HepG2 (cell line): Measurements from ENCODE around the gene ZNF628. TPM values are rescaled to one million over a fixed set of nuclear protein-coding genes. Genes with fewer than 3 reads are reported as not detected.

ENCODE experiments used
- ATAC-seq: fragments of 200-7000 bp; cut with Tn5 transposase; 3 replicates; pipeline ENCODE4 v1.9.1; 2020; ENCODE audit warnings: mild to moderate bottlenecking, moderate library complexity
- Bru-seq: library from RNA; stranded (reverse); fragments of 400-500 nt; gene quantifications from one replicate; lab custom pipeline; 2021; lab: Mats Ljungman, UMichigan
- BruChase-seq, 2 experiments: library from RNA; stranded (reverse); fragments of 400-500 nt; gene quantifications; one replicate each; lab custom pipeline; 2021; lab: Mats Ljungman, UMichigan
- BruUV-seq: library from RNA; stranded (reverse); fragments of 400-500 nt; replicated peaks from 2 replicates; lab custom pipeline; 2021; lab: Mats Ljungman, UMichigan
- CTCF ChIA-PET: fragments of 300-600 bp; formaldehyde crosslinking; extraction: SDS; loops from one replicate; lab custom pipeline; 2021; ENCODE audit warnings: low total read pairs, inconsistent platforms, low intra/inter-chr PET ratio; lab: Yijun Ruan, JAX
- POLR2A ChIA-PET: fragments of 350-600 bp; sonication (Branson Sonifier 250); formaldehyde crosslinking; loops from one replicate; lab custom pipeline; 2020; ENCODE audit warnings: antibody characterized with exemption, inconsistent platforms; lab: Yijun Ruan, JAX
- DNase-seq: peaks from one replicate; pipeline ENCODE4 v3.0.0-alpha.2; 2015; ENCODE audit warnings: low spot score
- FAIRE-seq: peaks from 3 replicates; lab custom pipeline; 2011; peaks lifted over from hg19 to GRCh38; lab: Jason Lieb, UNC
- H2AFZ ChIP-seq: one replicate; pipeline ENCODE4 v1.6.1; 2011; ENCODE audit warnings: low read length, inconsistent platforms
- H3K27ac ChIP-seq: fragments of 300-600 bp; 3 replicates; pipeline ENCODE4 v1.8.0; 2011; ENCODE audit warnings: mixed run types, mild to moderate bottlenecking, mixed read lengths, low read length, inconsistent platforms; ENCODE audit not compliant: insufficient read depth; ENCODE audit errors: extremely low read length
- H3K27me3 ChIP-seq, 2 experiments: fragments of 200-600 bp in 1 of 2; 2 replicates in 1 of 2; 3 replicates in 1 of 2; pipeline versions ENCODE4 v1.6.0 to v1.8.0; 2011; ENCODE audit warnings: low read length in 2 of 2, mild to moderate bottlenecking in 2 of 2, moderate library complexity in 2 of 2, inconsistent platforms in 1 of 2; ENCODE audit not compliant: insufficient read depth in 2 of 2, control insufficient read depth in 1 of 2
- H3K36me3 ChIP-seq, 2 experiments: fragments of 200-600 bp in 1 of 2; replicated peaks in 1 of 2; 2 replicates in 1 of 2; 3 replicates in 1 of 2; pipeline versions ENCODE4 v1.5.1 to v1.8.0; 2011; ENCODE audit warnings: low read length in 2 of 2, inconsistent platforms in 1 of 2; ENCODE audit not compliant: insufficient read depth in 2 of 2, control insufficient read depth in 1 of 2
- H3K4me1 ChIP-seq: 2 replicates; pipeline ENCODE4 v1.5.1; 2012; ENCODE audit warnings: low read length, inconsistent platforms; ENCODE audit not compliant: insufficient read depth
- H3K4me2 ChIP-seq: 2 replicates; pipeline ENCODE4 v1.6.0; 2011; ENCODE audit warnings: low read depth, low read length, inconsistent platforms
- H3K4me3 ChIP-seq, 3 experiments: fragments of 200-600 bp in 1 of 3; sonication (generic), shearing (Covaris generic) in 1 of 3; replicated peaks in 1 of 3; 2 replicates each; pipeline ENCODE4 v1.5.1; 2011 to 2016; ENCODE audit warnings: low read length in 3 of 3, inconsistent platforms in 2 of 3, low read depth in 2 of 3, mild to moderate bottlenecking in 2 of 3, control low read depth in 1 of 3, mixed read lengths in 1 of 3; ENCODE audit not compliant: insufficient read depth in 1 of 3
- H3K79me2 ChIP-seq: one replicate; pipeline ENCODE4 v1.6.1; 2011; ENCODE audit warnings: low read length, inconsistent platforms; ENCODE audit not compliant: insufficient read depth
- H3K9ac ChIP-seq: 2 replicates; pipeline ENCODE4 v1.6.0; 2011; ENCODE audit warnings: mild to moderate bottlenecking, low read depth, low read length, inconsistent platforms; ENCODE audit not compliant: insufficient read depth
- H3K9me3 ChIP-seq: 2 replicates; pipeline ENCODE4 v1.5.1; 2012; ENCODE audit warnings: mild to moderate bottlenecking, low read length
- H4K20me1 ChIP-seq: 2 replicates; pipeline ENCODE4 v1.6.0; 2011; ENCODE audit warnings: inconsistent platforms, mild to moderate bottlenecking, low read length, moderate library complexity; ENCODE audit not compliant: insufficient read depth
- SCMH1 ChIP-seq: sonication (generic); formaldehyde crosslinking; IDR thresholded peaks from 2 replicates; pipeline ENCODE4 v1.9.0; 2021; ENCODE audit warnings: missing genetic modification reagents, mild to moderate bottlenecking, borderline replicate concordance
- SMARCE1 ChIP-seq: fragments of 450-650 bp; IDR thresholded peaks from 2 replicates; pipeline ENCODE4 v1.6.1; 2017; ENCODE audit warnings: borderline replicate concordance
- ZNF101 ChIP-seq: sonication (generic); formaldehyde crosslinking; IDR thresholded peaks from 2 replicates; pipeline ENCODE4 v1.4.0; 2020; ENCODE audit warnings: mild to moderate bottlenecking, low read depth, missing genetic modification reagents, borderline replicate concordance
- ZNF121 ChIP-seq: sonication (generic); formaldehyde crosslinking; IDR thresholded peaks from 2 replicates; pipeline ENCODE4 v1.5.0; 2020; ENCODE audit warnings: mild to moderate bottlenecking, missing genetic modification reagents
- WGBS: methylation state at CpG from one replicate; pipeline ENCODE4 v1.1.6; 2017; ENCODE audit warnings: low lambda C conversion rate; 5-methylcytosine and 5-hydroxymethylcytosine counted together
- in situ Hi-C: cut with HindIII; loops from 2 replicates; pipeline ENCODE4 v1.10.0; 2017; ENCODE audit warnings: low pct_unique_long_range_greater_than_20kb; ENCODE audit not compliant: extremely low pct_ligation_motif_present
- intact Hi-C: fragments of 100-400 bp; cut with micrococcal nuclease; formaldehyde crosslinking; loops from one replicate; pipeline ENCODE4 v1.10.0; 2022; ENCODE audit not compliant: unreplicated experiment
- long read RNA-seq, 2 experiments: library from RNA in 1 of 2; library from polyadenylated mRNA in 1 of 2; stranded (forward) in 1 of 2; unstranded in 1 of 2; transcript quantifications; one replicate each; pipeline ENCODE4 v2.0.0, GENCODE V29; 2019 to 2022
- polyA minus RNA-seq, 3 experiments: library from RNA; depleted of rRNA, polyadenylated mRNA; stranded (reverse); fragments of >200 nt; gene quantifications; 2 replicates each; pipeline ENCODE4 v1.2.3, GENCODE V29; 2011; ENCODE audit warnings: low replicate concordance in 1 of 3
- polyA plus RNA-seq, 8 experiments: library from polyadenylated mRNA; depleted of rRNA in 3 of 8; stranded (reverse) in 7 of 8; unstranded in 1 of 8; fragments of >200 nt; fragmentation: Illumina TruSeq in 4 of 8; extraction: Trizol in 4 of 8; gene quantifications; 2 replicates each; pipeline versions ENCODE4 v1.2.1 to v1.2.3, GENCODE V29; 2011 to 2016; ENCODE audit warnings: low read depth in 4 of 8, missing spikeins in 1 of 8, mixed read lengths in 1 of 8; ENCODE audit not compliant: insufficient read depth in 1 of 8
- total RNA-seq, 5 experiments: library from RNA; depleted of rRNA; stranded (reverse); fragments of >200 nt; fragmentation: Illumina TruSeq; extraction: Trizol; gene quantifications; 2 replicates each; pipeline ENCODE4 v1.2.3, GENCODE V29; 2016; ENCODE audit warnings: low read depth in 1 of 5
- TF ChIP-seq, protein P1 (sequence below): sonication (generic); formaldehyde crosslinking; IDR thresholded peaks from 2 replicates; pipeline ENCODE4 v1.4.0; 2020; ENCODE audit warnings: missing genetic modification reagents
- TF ChIP-seq, protein P2 (sequence below): sonication (generic); formaldehyde crosslinking; IDR thresholded peaks from 2 replicates; pipeline ENCODE4 v1.4.0; 2020; ENCODE audit warnings: low read depth, mild to moderate bottlenecking, missing genetic modification reagents
- TF ChIP-seq, protein P3 (sequence below): sonication (generic); formaldehyde crosslinking; IDR thresholded peaks from 2 replicates; pipeline ENCODE4 v1.4.0; 2020; ENCODE audit warnings: missing genetic modification reagents, borderline replicate concordance
- TF ChIP-seq, protein P4 (sequence below): fragments of 450-650 bp; IDR thresholded peaks from 2 replicates; pipeline ENCODE4 v1.6.1; 2017

Gene ZNF628
- 1.00 and 1.2 TPM in 2 replicates for total RNA-seq (2016; rRNA removed; fragmentation: Illumina TruSeq; extraction: Trizol)
- total RNA-seq (2016; cell fraction: cytosol; rRNA removed; fragmentation: Illumina TruSeq; extraction: Trizol; ENCODE audit: low read depth) = 0.53 and 0.91 TPM in 2 replicates
- total RNA-seq (2016; cell fraction: insoluble cytoplasmic fraction; rRNA removed; fragmentation: Illumina TruSeq; extraction: Trizol) = 0.98 and 1.1 TPM in 2 replicates
- total RNA-seq (2016; cell fraction: membrane; rRNA removed; fragmentation: Illumina TruSeq; extraction: Trizol) = 1.9 and 2.5 TPM in 2 replicates
- total RNA-seq (2016; cell fraction: nucleus; rRNA removed; fragmentation: Illumina TruSeq; extraction: Trizol) = 1.2 TPM in 2 replicates
- 0.48 and 0.54 TPM in 2 replicates for polyA plus RNA-seq (2011; rRNA removed)
- polyA plus RNA-seq (2011; cell fraction: cytosol; rRNA removed) = 0.19 and 0.56 TPM in 2 replicates
- polyA plus RNA-seq (2011; cell fraction: nucleus; rRNA removed) = 2.8 and 4.7 TPM in 2 replicates
- polyA plus RNA-seq (2012) = 1.7 and 1.9 TPM in 2 replicates
- polyA plus RNA-seq (2016; cell fraction: cytosol; fragmentation: Illumina TruSeq; extraction: Trizol; ENCODE audit: low read depth) = 0.40 and 0.47 TPM in 2 replicates
- 1.4 and 2.1 TPM in 2 replicates for polyA plus RNA-seq (2016; cell fraction: insoluble cytoplasmic fraction; fragmentation: Illumina TruSeq; extraction: Trizol; ENCODE audit: low read depth)
- polyA plus RNA-seq (2016; cell fraction: membrane; fragmentation: Illumina TruSeq; extraction: Trizol; ENCODE audit: low read depth) = 1.1 and 2.4 TPM in 2 replicates
- polyA plus RNA-seq (2016; cell fraction: nucleus; fragmentation: Illumina TruSeq; extraction: Trizol; ENCODE audit: insufficient read depth, low read depth) = 2.5 and 2.7 TPM in 2 replicates
- 0.75 and 2.3 TPM in 2 replicates for polyA minus RNA-seq (2011; rRNA and poly(A)+ RNA removed; ENCODE audit: low replicate concordance)
- 1.9 and 2.1 TPM in 2 replicates for polyA minus RNA-seq (2011; cell fraction: cytosol; rRNA and poly(A)+ RNA removed)
- polyA minus RNA-seq (2011; cell fraction: nucleus; rRNA and poly(A)+ RNA removed) = 0.62 and 1.8 TPM in 2 replicates
- Bru-seq, nascent RNA = percentile 50 among the genes with signal in this experiment
- percentile 64 among the genes with signal in this experiment for BruChase-seq, experiment 1, labeled RNA remaining after a 6-hour chase
- BruChase-seq, experiment 2, labeled RNA remaining after a 2-hour chase = percentile 62 among the genes with signal in this experiment
- long read RNA-seq, experiment 1 = 0 reads
- long read RNA-seq, experiment 2, transcript ZNF628-201 (1 exons, 3,177 nt) = major isoform, 41 of 60 reads
- long read RNA-seq, experiment 2, transcript ZNF628-202 (2 exons, 472 nt) = minor isoform, 16 of 60 reads
- long read RNA-seq, experiment 2, partial matches to known transcripts = 0 of 60 reads
- long read RNA-seq, experiment 2, other reads (novel, unspliced or antisense) = 3 of 60 reads

DNA sequence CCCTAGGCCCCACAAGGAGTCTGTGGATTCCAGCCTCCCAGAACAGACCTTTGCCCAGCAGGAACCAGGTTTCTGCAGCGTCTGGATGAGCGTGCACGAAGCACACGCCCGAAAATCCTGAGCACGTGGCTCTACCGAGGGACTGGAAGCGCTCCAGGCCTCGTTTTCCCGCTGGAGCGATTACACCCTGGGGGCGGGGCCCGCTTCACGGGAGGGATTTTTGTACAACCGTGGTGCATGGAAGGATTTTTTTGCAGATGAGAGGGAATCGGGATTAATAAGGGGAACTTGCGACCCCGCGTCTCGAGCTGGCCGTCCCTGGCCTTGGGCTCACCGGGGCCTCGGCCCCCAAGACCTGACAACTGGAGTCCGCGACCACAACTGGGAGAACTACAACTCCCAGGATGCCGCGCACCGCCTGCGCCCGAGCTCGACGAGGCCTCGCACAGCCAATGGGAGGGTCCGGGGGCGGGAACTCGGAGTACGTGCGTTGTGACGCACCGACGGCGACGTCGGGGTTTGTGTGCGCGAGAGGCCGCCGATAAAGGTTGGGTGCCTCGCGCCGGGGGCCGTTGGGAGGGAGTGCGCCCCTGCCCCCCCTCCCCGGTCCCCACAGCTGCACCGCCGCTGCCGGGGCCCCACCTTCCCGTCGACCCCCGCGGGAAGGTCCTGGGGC, at the start of gene ZNF628:
Gene ZNF628, plus strand, starts transcription at position 518 of the 676 bp plus-strand sequence. CDS start 3,294 bp downstream, outside the sequence.
- intact Hi-C loops = no loop called here
- peak; percentile 28 for FAIRE-seq
- TF ChIP-seq, protein P1, sequence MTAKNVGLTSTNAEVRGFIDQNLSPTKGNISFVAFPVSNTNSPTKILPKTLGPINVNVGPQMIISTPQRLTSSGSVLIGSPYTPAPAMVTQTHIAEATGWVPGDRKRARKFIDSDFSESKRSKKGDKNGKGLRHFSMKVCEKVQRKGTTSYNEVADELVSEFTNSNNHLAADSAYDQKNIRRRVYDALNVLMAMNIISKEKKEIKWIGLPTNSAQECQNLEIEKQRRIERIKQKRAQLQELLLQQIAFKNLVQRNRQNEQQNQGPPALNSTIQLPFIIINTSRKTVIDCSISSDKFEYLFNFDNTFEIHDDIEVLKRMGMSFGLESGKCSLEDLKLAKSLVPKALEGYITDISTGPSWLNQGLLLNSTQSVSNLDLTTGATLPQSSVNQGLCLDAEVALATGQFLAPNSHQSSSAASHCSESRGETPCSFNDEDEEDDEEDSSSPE (CRISPR knock-in tag) = peak; percentile 94
- TF ChIP-seq ZNF101 (CRISPR knock-in tag) = no peak
- TF ChIP-seq, protein P2, sequence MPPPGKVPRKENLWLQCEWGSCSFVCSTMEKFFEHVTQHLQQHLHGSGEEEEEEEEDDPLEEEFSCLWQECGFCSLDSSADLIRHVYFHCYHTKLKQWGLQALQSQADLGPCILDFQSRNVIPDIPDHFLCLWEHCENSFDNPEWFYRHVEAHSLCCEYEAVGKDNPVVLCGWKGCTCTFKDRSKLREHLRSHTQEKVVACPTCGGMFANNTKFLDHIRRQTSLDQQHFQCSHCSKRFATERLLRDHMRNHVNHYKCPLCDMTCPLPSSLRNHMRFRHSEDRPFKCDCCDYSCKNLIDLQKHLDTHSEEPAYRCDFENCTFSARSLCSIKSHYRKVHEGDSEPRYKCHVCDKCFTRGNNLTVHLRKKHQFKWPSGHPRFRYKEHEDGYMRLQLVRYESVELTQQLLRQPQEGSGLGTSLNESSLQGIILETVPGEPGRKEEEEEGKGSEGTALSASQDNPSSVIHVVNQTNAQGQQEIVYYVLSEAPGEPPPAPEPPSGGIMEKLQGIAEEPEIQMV (CRISPR knock-in tag) = peak; percentile 53; the same call in 1 of the 2 replicates
- TF ChIP-seq, protein P3, sequence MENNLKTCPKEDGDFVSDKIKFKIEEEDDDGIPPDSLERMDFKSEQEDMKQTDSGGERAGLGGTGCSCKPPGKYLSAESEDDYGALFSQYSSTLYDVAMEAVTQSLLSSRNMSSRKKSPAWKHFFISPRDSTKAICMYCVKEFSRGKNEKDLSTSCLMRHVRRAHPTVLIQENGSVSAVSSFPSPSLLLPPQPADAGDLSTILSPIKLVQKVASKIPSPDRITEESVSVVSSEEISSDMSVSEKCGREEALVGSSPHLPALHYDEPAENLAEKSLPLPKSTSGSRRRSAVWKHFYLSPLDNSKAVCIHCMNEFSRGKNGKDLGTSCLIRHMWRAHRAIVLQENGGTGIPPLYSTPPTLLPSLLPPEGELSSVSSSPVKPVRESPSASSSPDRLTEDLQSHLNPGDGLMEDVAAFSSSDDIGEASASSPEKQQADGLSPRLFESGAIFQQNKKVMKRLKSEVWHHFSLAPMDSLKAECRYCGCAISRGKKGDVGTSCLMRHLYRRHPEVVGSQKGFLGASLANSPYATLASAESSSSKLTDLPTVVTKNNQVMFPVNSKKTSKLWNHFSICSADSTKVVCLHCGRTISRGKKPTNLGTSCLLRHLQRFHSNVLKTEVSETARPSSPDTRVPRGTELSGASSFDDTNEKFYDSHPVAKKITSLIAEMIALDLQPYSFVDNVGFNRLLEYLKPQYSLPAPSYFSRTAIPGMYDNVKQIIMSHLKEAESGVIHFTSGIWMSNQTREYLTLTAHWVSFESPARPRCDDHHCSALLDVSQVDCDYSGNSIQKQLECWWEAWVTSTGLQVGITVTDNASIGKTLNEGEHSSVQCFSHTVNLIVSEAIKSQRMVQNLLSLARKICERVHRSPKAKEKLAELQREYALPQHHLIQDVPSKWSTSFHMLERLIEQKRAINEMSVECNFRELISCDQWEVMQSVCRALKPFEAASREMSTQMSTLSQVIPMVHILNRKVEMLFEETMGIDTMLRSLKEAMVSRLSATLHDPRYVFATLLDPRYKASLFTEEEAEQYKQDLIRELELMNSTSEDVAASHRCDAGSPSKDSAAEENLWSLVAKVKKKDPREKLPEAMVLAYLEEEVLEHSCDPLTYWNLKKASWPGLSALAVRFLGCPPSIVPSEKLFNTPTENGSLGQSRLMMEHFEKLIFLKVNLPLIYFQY (CRISPR knock-in tag) = peak; percentile 56; the same call in 1 of the 2 replicates
- TF ChIP-seq ZNF121 (CRISPR knock-in tag) = no peak; the same call in 1 of the 2 replicates
- TF ChIP-seq, protein P4, sequence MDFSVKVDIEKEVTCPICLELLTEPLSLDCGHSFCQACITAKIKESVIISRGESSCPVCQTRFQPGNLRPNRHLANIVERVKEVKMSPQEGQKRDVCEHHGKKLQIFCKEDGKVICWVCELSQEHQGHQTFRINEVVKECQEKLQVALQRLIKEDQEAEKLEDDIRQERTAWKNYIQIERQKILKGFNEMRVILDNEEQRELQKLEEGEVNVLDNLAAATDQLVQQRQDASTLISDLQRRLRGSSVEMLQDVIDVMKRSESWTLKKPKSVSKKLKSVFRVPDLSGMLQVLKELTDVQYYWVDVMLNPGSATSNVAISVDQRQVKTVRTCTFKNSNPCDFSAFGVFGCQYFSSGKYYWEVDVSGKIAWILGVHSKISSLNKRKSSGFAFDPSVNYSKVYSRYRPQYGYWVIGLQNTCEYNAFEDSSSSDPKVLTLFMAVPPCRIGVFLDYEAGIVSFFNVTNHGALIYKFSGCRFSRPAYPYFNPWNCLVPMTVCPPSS = no peak
- no peak for TF ChIP-seq SMARCE1
- TF ChIP-seq SCMH1 (CRISPR knock-in tag) = no peak

More for the DNA sequence above, at the start of gene ZNF628:
- H3K4me1 ChIP-seq = peaks cover 53% of the 10 kb centered on the region
- ATAC-seq (peak; percentile 93), DNase-seq (peak; percentile 93)
- no peaks in the 10 kb centered on the region for H3K36me3 ChIP-seq
- no peaks in the 10 kb centered on the region for H4K20me1 ChIP-seq
- H3K27me3 ChIP-seq = no peaks in the 10 kb centered on the region; a peak in 1 of 5 replicates
- H3K4me2 ChIP-seq = peak within 1 kb of the TSS; percentile 78
- H3K9ac ChIP-seq = peak within 1 kb of the TSS; percentile 75
- peak within 1 kb of the TSS; percentile 76 for H2AFZ ChIP-seq
- CTCF ChIA-PET = no interaction called here
- H3K79me2 ChIP-seq = peaks cover 11% of the 10 kb centered on the region
- BruUV-seq = TSS peak; percentile 71
- peak within 1 kb of the TSS; percentile 81 to 97 (median 86) for H3K4me3 ChIP-seq
- 2% methylated on average over 6 of the region's 61 CpGs for WGBS
- in situ Hi-C loops = no loop called here
- H3K27ac ChIP-seq = peak within 1 kb of the TSS; percentile 77
- no peaks in the 10 kb centered on the region for H3K9me3 ChIP-seq
- POLR2A ChIA-PET = interaction anchor here (0.6 to 2.9 kb wide), 24 partner anchors 7 to 358 kb away, joined by 3 to 44 read pairs (median 6); partner anchors contain the start of genes CCDC106, FIZ1, HSPBP1 and ISOC2
